HEK293T (cell line): Measurements from ENCODE around the gene GSG1L2.

Experiments used
- ARNT ChIP-seq: fragments of 450-650 bp; IDR thresholded peaks from 2 replicates; pipeline ENCODE4 v1.6.1; 2017; ENCODE audit warnings: mild to moderate bottlenecking
- BHLHE40 ChIP-seq: fragments of 450-650 bp; IDR thresholded peaks from 2 replicates; pipeline ENCODE4 v1.6.1; 2016; ENCODE audit warnings: mild to moderate bottlenecking, moderate library complexity, borderline replicate concordance
- CTBP1 ChIP-seq: fragments of 450-650 bp; IDR thresholded peaks from 2 replicates; pipeline ENCODE4 v1.6.1; 2016; ENCODE audit warnings: borderline replicate concordance
- ELF4 ChIP-seq: fragments of 450-650 bp; IDR thresholded peaks from 2 replicates; pipeline ENCODE4 v1.6.1; 2017; ENCODE audit warnings: antibody characterized with exemption
- FOXA1 ChIP-seq: fragments of 450-650 bp; IDR thresholded peaks from 2 replicates; pipeline ENCODE4 v1.6.1; 2016; ENCODE audit warnings: mild to moderate bottlenecking
- FOXK2 ChIP-seq: fragments of 450-650 bp; IDR thresholded peaks from 2 replicates; pipeline ENCODE4 v1.6.1; 2016; ENCODE audit warnings: mild to moderate bottlenecking
- FOXM1 ChIP-seq: fragments of 450-650 bp; IDR thresholded peaks from 2 replicates; pipeline ENCODE4 v1.6.1; 2017; ENCODE audit warnings: mild to moderate bottlenecking, borderline replicate concordance
- HDGF ChIP-seq: fragments of 450-650 bp; IDR thresholded peaks from 2 replicates; pipeline ENCODE4 v1.6.1; 2017; ENCODE audit warnings: antibody characterized with exemption, borderline replicate concordance
- L3MBTL2 ChIP-seq: fragments of 450-650 bp; conservative IDR thresholded peaks from 2 replicates; pipeline ENCODE4 v1.6.1; 2016; ENCODE audit warnings: mild to moderate bottlenecking
- NFRKB ChIP-seq: fragments of 450-650 bp; IDR thresholded peaks from 2 replicates; pipeline ENCODE4 v1.6.1; 2016; ENCODE audit warnings: mild to moderate bottlenecking, moderate library complexity
- SP1 ChIP-seq: fragments of 450-650 bp; IDR thresholded peaks from 2 replicates; pipeline ENCODE4 v1.6.1; 2017
- SUZ12 ChIP-seq: fragments of 450-650 bp; IDR thresholded peaks from 2 replicates; pipeline ENCODE4 v1.6.1; 2016; ENCODE audit warnings: mild to moderate bottlenecking
- TARDBP ChIP-seq: fragments of 450-650 bp; IDR thresholded peaks from 2 replicates; pipeline ENCODE4 v1.6.1; 2016
- ZNF384 ChIP-seq: fragments of 450-650 bp; IDR thresholded peaks from 2 replicates; pipeline ENCODE4 v1.6.1; 2016

GRCh38 chr17:9824094-9824493 is 2.2 kb upstream of the GSG1L2 start:
- TF ChIP-seq NFRKB (no peak), TARDBP (no peak), L3MBTL2 (no peak), FOXK2 (no peak), ELF4 (no peak), FOXA1 (no peak), BHLHE40 (no peak), HDGF (no peak), ARNT (no peak), SUZ12 (no peak), CTBP1 (no peak), FOXM1 (no peak), ZNF384 (no peak), SP1 (no peak)
